SK-N-SH treated with all-trans-retinoic acid at 6 μM for 48 hours (cell line): ENCODE data around the gene GNAZ.

Experiments used
- ISL1 ChIP-seq: fragments of 250-450 bp; sonication (Bioruptor Pico); IDR thresholded peaks from 2 replicates; pipeline ENCODE4 v2.1.2; 2022; ENCODE audit warnings: mild to moderate bottlenecking, moderate library complexity
- POU6F1 ChIP-seq: fragments of 250-450 bp; sonication (Bioruptor Pico); IDR thresholded peaks from 2 replicates; pipeline ENCODE4 v1.8.0; 2021; ENCODE audit warnings: low read depth, mild to moderate bottlenecking, moderate library complexity, borderline replicate concordance
- RARB ChIP-seq: fragments of 250-450 bp; sonication (Bioruptor Pico); IDR thresholded peaks from 2 replicates; pipeline ENCODE4 v1.8.0; 2021; ENCODE audit warnings: mild to moderate bottlenecking, moderate library complexity
- ZFP30 ChIP-seq: fragments of 450-650 bp; formaldehyde crosslinking; IDR thresholded peaks from 2 replicates; pipeline ENCODE4 v1.5.0; 2022; ENCODE audit warnings: mild to moderate bottlenecking, moderate library complexity

GRCh38 chr22:23146478-23147205 is 76.3 kb downstream of the GNAZ start:
- TF ChIP-seq ISL1 (CRISPR knock-in tag) (no peak), ZFP30 (CRISPR knock-in tag) (no peak), POU6F1 (CRISPR knock-in tag) (no peak), RARB (CRISPR knock-in tag) (no peak)
